ENCODE data around the gene INPP4B. TPM values are rescaled to one million over a fixed set of nuclear protein-coding genes. Genes with fewer than 3 reads are reported as not detected.

INPP4B gene
- total and polyA plus RNA-seq, 3 donors from 2014 or later: 23.2 to 64.5 (median 55.2) TPM

DNA sequence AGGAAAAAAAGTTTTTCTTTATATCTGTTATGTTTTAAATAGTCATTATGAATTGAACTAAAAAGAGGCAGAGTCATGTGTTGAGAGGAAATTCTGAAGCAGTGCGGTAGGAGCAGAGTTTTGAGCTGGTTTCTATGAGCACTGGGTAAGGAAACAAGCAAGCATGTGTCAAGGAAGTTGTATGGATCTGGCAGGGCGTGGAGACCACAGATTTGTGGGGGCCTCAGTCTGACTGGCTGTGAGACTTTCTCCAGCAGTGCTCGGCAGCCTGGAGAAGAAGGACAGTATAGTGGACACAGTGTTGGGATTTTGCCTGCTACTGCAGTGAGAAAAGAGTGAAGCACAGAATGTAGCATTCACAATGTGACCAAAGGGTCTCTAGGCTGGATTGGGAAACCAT is 399.1 kb downstream of the INPP4B start:
- WGBS, 2 donors: 90 to 92% methylated on average over 3 of the region's 3 CpGs
- intact Hi-C loops (cut with DNase I; ENCODE audit: low total_unique reads): no loop called here

DNA sequence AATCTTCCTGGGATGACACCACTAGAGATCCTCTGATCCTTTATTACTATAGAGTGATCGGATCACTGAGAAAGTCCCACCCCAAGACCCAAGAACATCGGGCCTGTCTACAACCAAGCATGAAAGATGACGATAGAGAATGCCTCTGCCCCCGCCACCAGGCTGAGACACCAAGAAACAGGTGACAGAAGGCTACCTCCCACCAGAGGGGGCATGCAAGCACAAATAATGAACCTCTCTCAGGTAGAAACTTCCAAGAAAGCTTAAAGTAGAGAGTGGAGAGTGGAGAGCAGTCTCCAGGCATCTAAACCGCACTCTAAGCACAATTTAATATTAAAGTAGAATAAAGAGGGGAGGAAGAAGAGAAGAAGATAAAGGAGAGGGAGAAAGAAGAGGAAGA is 402.6 kb downstream of the INPP4B start:
- Histone ChIP-seq H3K36me3 (ENCODE audit: low read depth, missing control alignments) (no peaks in the 10 kb centered on the region), H3K27ac (no peak overlapping the region), H3K9me3 (no peaks in the 10 kb centered on the region), H3K27me3 (no peaks in the 10 kb centered on the region), H3K4me1 (no peaks in the 10 kb centered on the region), H3K4me3 (no peak overlapping the region)
- 96 to 97% methylated on average over 4 to 5 of the region's 5 CpGs for whole genome bisulfite sequencing, 2 donors
- intact Hi-C loops (cut with DNase I; ENCODE audit: low total_unique reads): no loop called here
- DNase-seq: no peak
- no peak for TF ChIP-seq POLR2A (IDR thresholded peaks at IDR 0.05)
- TF ChIP-seq, protein P1, sequence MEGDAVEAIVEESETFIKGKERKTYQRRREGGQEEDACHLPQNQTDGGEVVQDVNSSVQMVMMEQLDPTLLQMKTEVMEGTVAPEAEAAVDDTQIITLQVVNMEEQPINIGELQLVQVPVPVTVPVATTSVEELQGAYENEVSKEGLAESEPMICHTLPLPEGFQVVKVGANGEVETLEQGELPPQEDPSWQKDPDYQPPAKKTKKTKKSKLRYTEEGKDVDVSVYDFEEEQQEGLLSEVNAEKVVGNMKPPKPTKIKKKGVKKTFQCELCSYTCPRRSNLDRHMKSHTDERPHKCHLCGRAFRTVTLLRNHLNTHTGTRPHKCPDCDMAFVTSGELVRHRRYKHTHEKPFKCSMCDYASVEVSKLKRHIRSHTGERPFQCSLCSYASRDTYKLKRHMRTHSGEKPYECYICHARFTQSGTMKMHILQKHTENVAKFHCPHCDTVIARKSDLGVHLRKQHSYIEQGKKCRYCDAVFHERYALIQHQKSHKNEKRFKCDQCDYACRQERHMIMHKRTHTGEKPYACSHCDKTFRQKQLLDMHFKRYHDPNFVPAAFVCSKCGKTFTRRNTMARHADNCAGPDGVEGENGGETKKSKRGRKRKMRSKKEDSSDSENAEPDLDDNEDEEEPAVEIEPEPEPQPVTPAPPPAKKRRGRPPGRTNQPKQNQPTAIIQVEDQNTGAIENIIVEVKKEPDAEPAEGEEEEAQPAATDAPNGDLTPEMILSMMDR (IDR thresholded peaks at IDR 0.05): no peak

More for the DNA sequence above, 399.1 kb downstream of the INPP4B start:
- Histone ChIP-seq H3K27me3 (no peaks in the 10 kb centered on the region), H3K36me3 (ENCODE audit: low read depth, missing control alignments) (no peaks in the 10 kb centered on the region), H3K9me3 (no peaks in the 10 kb centered on the region), H3K27ac (no peak overlapping the region), H3K4me3 (no peak overlapping the region), H3K4me1 (no peaks in the 10 kb centered on the region)
- TF ChIP-seq POLR2A (IDR thresholded peaks at IDR 0.05): no peak
- TF ChIP-seq, protein P1 (IDR thresholded peaks at IDR 0.05): no peak
- DNase-seq: no peak

DNA sequence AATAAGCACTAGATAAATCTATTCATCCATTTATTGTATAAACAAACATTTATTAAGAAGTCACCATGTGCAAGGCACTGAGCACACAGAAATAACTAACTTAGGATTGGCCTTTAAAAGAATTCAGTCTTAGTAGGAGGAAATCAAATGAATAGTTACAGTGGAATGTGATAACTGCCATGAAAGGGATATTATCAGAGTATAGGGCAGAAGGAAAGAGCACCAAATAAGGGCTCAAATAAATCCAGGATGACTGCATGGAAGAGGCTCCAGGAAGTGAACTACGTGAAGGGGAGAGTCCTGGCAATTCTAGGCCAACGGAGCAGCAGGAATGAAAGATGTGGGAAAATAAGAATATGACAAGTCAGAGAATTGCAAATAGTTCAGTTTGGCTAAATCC is 406.0 kb downstream of the INPP4B start:
- Histone ChIP-seq H3K4me3 (no peak overlapping the region), H3K27me3 (no peaks in the 10 kb centered on the region), H3K9me3 (no peaks in the 10 kb centered on the region), H3K4me1 (no peaks in the 10 kb centered on the region), H3K36me3 (ENCODE audit: low read depth, missing control alignments) (no peaks in the 10 kb centered on the region), H3K27ac (no peak overlapping the region)
- TF ChIP-seq, protein P1 (IDR thresholded peaks at IDR 0.05): no peak
- TF ChIP-seq POLR2A (IDR thresholded peaks at IDR 0.05): no peak
- 93 to 97% methylated on average over 2 of the region's 2 CpGs for WGBS, 2 donors
- intact Hi-C loops (cut with DNase I; ENCODE audit: low total_unique reads): no loop called here
- no peak for DNase-seq

DNA sequence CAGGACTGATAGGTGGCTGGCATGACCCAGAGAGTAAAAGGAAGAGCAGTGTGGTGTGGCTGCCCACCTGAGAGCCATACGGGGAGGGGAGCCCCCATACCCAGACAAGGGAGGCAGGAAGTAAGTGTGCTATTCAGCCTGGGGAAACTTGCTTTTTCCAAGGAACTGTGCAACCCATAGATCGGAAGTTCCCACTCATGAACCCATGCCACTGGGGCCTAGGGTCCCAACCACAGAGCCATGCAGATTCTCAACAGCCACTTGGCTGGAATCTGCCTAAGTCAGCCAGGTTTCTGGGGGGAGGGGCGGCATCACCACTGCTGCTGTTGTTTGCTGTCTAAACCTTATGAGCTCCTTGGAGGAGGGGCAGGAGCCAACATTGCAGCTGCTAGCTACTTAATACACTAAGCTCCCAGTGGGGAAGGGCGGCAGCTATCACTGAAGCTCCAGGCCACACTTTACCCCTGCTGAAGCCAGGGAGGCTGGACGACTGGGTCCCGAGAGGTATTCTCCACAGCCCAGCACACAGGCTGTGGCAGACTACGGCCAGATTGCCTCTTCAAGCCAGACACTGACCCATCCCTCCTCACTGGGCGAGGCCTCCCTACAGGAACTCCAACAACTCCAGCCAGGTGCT is 410.4 kb downstream of the INPP4B start:
- DNase-seq: no peak
- Histone ChIP-seq H3K4me3 (no peak overlapping the region), H3K27me3 (no peaks in the 10 kb centered on the region), H3K36me3 (ENCODE audit: low read depth, missing control alignments) (no peaks in the 10 kb centered on the region), H3K27ac (no peak overlapping the region), H3K9me3 (no peaks in the 10 kb centered on the region), H3K4me1 (no peaks in the 10 kb centered on the region)
- intact Hi-C loops (cut with DNase I; ENCODE audit: low total_unique reads): no loop called here
- 90 to 100% methylated on average over 1 to 8 of the region's 8 CpGs for WGBS, 2 donors
- TF ChIP-seq, protein P1 (IDR thresholded peaks at IDR 0.05): no peak
- no peak for TF ChIP-seq POLR2A (IDR thresholded peaks at IDR 0.05)

All from testis (tissue), 3 donors.